ENCODE data around the gene MOGAT3.

The MOGAT3 gene, protein sequence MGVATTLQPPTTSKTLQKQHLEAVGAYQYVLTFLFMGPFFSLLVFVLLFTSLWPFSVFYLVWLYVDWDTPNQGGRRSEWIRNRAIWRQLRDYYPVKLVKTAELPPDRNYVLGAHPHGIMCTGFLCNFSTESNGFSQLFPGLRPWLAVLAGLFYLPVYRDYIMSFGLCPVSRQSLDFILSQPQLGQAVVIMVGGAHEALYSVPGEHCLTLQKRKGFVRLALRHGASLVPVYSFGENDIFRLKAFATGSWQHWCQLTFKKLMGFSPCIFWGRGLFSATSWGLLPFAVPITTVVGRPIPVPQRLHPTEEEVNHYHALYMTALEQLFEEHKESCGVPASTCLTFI

DNA sequence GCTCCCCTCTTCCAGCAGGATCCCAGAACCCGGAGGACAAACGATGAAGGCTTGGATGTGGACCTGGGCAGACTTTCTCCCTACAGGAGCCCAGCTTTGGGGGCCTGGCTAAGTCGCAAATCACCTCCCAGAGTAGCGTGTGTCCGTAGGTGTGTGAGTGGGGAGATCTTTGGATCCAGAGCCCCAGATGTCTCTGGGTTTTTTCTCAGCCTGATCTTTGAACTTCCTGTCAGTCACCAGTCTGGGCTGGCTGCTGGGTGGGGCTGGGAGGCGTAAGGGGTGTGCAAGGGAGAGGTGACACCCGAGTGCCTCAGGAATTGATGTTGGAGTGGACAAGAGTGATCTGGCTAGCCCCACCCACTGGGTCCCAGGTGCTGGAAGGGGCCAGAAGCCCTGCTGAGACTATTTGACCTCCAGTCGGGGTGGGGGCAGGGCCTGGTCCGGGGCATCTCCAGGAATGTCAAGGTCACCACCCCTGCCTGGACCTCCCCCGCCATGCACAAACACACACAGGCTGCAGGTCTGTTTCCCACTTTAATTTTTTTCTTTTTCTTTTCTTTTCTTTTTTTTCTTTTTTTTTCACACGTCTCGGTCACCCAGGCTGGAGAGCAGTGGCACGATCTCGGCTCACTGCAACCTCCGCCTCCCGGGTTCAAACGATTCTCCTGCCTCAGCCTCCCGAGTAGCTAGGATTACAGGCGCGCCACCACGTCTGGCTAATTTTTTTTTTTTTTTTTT is at the start of gene MOGAT3:
Gene MOGAT3 (minus strand): TSS at position 175 of the 738 bp plus-strand sequence. CDS start 182 bp downstream, outside the sequence.
- DNase-seq, result no peak

DNA sequence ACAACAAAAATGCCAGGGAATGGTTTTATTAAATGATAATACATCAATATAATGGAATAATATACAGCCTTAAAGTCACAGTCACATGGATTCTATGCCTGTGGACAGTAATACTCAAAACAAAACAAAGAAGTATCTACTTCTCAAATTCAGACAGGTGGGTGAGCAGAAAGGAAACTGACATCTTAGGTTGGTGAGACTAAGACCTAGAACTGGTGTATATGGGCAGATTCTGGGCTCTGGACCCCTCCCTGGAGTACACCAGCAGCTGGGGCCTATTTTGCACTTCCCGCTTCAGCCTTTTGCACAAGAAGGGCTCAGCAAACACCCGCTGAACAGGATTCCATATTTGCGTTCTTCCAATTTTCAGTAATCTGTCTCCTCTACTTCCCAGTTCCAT is 49.5 kb upstream of the MOGAT3 start:
- DNase-seq, result no peak

DNA sequence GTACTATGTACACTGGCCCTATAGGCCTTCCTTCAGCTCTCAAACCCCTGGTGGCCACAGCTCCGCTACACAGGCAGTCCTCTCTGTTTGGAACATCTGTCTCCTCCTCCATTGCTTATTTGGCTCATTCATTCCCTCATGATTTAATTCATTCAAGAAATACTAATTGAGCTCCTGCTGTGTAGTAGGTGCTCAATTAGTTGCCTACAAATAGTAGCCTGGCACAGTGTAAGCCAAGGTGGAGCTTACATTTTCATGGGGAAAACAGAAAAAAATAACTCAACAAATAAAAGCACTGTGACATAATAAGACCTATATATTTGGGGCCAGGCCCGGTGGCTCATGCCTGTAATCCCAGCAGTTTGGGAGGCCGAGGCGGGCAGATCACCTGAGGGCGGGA is 47.4 kb upstream of the MOGAT3 start:
- DNase-seq, result no peak

DNA sequence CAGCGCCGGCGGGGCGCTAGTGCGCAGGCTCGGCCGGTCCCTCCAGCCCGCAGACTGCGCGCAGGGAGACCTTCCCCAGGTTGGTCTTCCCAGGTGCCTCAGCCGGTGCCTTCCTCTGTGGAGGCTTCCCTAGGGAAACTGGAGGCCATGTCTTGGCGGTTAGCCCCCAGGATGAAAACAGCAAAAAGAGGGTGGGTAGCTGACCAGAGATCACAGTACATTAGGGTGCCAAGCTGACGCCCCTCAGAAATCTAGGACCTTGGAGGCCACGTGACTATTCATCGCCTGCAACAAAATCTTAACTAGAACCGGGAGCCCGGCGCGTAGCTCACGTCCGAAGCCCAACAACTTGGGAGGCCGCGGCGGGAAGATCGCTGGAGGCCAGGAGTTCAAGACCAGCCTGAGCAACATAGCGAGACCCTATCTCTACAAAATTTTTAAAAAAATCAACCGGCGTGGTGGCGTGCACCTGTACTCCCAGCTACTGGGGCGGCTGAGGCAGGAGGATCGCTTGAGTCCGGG is 44.4 kb upstream of the MOGAT3 start:
- no peak for DNase-seq

DNA sequence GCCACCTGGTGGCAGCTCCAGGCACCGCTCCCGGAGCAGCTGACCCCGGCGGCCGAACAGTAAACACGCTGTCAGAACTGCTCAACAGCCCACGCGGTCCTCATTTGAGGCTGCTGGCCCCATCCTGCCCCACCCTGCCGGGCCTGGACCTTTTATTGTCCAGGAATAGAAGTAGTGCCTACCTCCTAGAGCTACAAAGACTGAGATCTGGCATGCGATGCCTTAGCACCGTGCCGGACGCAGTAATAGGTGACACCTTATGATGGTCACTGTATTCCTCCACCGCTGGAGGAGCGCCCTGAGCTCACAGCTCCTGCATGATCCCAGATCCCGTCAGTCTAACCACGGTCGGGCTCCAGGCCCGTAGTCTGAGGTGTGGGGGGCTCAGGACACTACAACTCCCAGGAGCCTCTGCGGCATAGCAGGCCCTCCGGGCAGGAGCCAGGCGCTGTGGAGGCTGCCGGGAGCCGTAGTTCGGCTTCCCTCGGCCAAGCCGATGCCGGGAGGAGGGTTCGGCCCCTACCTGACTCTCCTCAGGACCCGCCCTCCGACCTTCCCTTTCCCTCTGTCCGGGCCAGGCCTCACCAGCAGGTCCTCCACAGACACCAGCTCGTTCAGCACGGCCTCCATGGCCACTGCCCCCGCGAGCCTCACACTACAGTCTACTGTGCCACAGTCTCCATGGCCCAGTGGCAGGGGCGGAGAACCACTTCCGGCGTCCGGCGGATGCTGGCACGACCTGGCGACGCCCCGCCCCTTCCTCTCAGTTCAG is 43.7 kb upstream of the MOGAT3 start, which contains the start of gene FIS1:
Gene FIS1 (minus strand): TSS at position 707 of the 772 bp plus-strand sequence. CDS start 77 bp downstream, at position 630.
- peak; percentile 90 for DNase-seq

DNA sequence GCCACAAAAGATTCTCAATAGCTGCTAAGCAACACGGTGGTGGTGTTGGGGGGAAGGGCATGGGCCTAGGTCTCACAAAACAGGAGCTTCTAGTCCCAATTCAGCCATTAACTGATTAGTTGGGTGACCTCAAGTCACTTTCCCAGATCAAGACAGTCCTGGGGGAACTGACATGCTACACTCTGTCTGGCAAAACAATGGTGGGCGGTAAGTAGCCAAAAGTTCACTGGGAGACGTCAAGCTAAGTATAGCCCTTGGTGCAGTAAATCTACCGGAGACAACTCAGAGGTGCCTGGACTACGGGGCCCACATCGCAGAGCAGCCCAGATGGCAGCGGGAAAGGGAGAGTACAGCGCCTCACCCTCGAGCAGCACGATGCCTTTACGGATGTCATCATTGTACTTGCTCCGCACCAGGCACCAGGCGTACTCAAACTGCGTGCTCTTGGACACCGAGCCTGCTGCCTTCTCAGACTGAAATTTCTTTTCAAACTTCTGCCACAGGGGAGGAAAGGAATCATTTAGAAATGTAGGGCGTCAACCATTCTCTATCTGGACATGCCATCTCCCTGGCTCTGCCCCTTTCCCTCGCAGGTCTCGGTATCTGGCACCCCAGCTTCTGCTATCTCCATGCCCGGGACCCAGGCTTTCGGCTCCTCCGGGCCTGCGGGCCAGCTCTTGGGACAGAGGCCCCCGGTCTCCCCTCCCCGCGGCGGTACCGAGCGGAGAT is 43.0 kb upstream of the MOGAT3 start:
- no peak for DNase-seq

DNA sequence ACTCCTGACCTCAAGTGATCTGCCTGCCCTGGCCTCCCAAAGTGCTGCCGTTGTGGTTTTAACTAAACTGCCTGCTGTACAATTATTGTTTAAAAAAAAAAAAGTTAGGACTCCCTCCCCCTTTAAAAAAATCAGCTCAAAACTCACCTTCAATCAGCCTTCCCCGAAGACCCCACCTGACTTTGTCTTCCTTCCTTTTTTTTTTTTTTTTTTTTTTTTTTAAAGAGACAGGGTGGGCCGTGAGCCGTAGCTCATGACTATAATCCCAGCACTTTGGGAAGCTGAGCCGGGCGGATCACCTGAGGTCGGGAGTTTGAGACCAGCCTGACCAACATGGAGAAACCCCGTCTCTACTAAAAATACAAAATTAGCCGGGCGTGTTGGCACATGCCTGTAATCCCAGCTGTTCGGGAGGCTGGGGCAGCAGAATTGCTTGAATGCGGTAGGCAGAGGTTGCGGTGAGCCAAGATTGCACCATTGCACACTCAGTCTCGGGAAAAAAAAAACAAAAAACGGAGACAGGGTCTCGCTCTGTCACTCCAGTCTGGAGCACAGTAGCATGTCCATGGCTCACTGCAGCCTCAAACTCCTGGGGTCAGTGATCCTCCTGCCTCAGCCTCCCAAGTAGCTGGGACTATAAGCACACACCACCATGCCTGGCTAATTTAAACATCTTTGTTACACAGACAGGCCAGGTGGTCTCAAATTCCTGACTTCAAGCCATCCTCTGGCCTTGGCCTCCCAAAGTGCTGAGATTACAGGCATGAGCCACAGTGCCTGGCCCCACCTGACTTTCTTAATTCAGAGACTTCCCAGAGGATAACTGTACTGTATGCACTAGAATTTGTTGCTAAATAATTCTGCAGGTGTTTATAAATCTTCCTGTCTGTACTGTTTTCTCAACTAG is 40.9 kb upstream of the MOGAT3 start:
- DNase-seq, result no peak

DNA sequence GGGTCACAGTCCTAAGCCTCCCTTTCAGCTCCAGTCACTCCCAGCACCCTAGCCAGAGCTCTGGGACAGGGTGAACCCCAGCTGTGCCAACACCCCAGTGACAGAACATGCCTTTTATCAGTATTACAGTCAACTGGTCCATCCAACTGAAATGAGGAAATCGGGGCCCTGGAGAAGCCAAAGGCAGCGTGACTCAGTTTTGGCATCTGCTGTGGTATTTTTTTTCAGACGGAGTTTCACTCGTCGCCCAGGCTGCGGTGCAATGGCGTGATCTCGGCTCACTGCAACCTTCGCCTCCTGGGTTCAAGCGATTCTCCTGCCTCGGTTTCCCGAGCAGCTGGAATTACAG is 40.2 kb upstream of the MOGAT3 start:
- DNase-seq, result no peak

DNA sequence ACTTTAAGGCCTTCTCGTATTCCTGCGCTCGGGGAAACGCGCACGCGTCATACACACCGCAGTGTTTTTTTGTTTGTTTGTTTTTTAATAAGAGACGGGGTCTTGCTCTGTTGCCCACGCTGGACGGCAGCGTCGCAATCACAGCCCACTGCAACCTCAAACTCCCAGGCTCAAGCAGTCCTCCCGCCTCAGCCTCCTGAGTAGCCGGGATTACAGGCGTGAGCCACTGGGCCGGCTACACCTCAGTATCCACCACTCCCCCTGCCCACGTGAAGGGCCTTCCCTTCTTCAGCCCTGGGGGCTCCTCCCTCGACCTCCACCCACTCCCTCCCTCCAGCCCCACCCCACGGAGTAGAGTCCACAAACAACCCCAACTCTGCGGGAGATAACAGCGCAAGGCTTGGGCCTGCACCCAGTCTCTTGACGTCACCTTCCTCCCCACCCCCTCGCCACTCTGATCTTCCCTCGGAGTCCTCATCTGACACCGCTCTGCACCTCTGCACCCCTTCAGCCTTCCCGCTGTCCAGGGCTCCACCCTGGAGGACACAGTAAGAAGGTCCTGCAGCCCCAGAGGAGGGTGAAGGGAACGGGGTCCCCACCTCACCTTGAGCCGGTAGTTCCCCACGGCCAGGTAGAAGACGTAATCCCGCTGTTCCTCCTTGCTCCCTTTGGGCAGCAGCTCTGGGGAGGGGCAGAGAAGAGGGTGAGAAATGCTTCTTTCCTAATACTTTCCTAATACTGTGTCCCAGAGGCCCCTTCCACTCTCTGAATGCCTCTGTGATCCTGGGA is 39.6 kb upstream of the MOGAT3 start:
- no peak for DNase-seq

DNA sequence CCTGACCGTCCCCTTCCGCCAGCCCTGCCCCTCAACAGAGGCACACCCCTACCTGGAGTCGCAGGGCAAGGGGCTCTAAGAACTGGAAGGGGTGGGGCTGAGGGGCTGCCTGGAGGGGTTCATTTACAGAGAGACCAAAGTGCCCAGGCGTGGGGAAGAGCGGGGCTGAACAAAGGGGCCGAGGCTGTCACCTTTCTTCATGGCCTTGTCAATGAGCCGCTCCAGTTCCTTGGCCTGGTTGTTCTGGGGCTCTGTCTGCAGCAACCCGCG is 39.0 kb upstream of the MOGAT3 start:
- DNase-seq, result no peak

DNA sequence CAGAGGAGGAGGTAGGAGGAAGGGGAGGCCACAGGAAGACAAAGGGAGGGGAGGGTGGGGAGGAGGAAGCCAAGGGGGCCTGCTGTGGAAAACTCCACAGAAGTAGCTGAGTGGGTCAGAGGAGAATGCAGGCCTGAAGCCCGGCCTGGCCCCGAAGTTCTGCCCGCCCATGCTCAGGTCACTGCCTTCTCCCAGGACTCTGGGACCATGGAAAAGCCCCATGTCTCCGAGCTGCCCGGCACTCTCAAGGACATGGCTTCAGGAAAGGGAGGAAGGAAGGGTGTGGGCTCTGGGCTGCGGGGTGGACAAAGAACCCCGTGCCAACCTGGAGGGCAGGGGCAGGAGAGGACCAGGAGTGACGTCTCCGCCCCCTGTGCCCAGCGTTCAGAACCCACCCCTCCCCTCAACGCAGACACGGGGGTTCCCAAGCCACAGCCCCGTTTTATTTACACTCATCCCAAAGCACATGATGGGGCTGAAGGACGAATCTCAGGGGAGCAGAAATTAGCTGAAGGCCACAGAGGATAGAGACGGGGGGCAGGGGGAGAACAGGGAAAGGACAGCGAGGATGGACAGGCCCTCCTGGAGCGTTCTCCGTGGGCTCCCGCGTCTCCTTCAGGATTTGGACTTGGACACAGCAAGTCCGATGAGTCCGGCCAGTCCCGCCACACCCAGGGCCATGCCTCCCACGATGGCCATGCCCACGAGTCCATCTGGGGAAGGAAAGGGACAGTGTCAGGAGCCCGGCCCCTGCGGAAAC is 38.5 kb upstream of the MOGAT3 start:
- DNase-seq, result no peak

DNA sequence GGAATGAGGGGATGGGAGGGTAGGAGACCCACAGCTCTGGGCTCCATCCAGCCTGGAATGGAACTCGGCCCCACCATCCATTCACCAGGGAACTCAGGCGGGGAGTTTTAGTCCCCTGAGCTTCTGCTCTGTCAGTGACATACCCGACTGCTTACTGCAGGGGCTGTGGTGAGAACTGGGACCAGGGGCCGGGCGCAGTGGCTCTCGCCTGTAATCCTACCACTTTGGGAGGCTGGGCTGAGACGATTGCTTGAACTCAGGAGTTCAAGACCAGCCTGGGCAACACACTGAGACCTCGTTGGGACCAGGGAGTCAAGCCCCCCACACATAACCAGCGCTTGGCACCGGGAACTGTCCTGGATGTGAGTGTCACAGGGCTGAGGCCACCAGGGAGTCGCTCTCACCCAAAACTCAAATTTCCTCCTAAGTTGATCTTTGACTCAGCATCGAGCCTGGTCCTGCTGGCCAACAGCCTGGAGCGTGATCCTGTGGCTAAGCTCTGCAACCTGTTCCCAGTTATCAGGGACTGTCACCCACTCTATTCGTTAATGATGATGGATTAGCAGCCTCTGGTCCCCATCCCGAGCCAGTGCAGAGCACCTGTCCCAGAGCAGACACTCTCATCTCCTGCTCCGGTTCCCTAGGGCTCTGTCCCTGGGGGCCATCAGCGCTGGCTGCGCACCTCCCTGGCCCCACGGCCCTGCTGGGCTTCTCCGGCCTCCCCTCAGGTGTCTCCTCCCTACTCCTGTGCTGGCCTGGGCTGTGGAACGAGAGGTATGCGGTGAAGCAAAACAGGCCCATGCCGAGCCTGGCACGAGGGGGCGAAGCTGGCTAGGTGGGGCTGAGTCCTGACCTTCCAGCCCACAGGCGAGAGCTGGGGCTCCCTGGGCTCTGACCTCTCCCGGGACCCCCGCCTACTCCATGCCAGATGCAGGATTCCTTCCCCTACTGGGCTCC is 37.7 kb upstream of the MOGAT3 start:
- DNase-seq, result no peak

DNA sequence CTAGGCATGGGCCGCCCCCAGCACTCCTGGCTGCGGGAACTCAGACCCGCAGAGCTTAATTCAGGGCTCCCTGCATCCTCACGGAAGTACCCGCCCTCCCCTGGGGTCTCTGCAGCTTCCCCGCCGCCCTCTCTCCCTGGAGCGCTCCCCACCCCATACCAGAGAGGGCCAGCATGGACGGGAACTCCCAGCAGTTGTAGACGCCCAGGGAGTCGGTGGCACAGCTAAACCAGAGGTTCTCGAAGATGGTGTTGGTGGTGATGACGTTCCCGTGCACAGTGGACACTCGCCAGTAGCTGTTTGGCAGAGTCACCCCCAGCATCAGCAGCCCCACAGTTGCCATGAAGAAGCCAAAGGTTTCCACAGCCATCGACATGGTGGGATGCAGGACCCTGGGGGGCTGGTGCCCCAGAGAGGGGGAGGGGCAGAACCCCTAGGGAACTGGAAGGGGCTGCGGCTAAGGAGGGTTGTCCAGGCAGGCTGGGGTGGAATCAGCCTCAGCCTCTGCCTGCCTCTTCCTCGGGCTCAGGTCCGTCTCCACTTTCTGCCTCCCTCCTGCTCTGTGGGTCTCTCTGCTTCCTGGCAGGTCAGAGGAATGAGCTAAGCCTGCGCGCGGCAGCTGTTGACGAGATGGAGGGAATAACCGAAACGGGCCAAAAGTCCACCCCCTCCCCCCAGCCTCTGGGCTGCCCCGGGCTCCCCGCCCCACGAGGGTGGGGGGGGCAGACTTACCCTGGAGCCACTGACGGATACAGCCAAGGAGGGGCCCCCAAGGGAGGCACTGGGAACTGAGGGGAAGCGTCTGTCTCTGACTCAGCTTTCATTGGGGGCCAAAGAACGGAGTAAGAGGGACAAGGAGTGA is 36.6 kb upstream of the MOGAT3 start, which contains the start of gene CLDN15:
Gene CLDN15 (minus strand): TSS at position 597 of the 862 bp plus-strand sequence. CDS start 221 bp downstream, at position 376.
- DNase-seq, result no peak

DNA sequence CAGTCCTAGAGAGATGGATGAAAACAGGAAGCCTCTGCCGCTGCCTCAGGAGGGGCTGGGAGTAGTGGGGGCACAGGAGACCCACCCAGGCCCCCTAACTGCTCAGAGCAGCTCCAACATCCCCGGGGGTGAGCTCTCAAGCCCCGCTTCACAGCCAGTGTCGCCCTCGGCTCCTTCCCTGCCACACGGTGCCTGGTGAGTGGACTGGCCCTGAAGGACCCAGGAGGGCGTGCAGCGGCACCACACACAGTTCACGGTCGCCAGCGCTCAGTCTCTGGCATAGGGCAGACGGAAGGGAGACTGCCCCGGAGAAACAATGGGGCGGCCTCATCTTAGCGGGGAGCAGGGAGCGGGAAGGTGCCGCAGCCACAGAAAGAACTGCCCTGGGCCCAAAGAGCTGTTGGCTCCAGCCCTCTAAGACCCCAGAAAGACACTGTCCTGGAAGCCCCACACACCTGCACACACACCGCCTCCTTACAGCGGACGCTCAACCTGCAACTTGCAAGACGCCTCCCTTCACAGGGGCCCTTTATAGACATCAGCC is 35.5 kb upstream of the MOGAT3 start:
- DNase-seq, result no peak

DNA sequence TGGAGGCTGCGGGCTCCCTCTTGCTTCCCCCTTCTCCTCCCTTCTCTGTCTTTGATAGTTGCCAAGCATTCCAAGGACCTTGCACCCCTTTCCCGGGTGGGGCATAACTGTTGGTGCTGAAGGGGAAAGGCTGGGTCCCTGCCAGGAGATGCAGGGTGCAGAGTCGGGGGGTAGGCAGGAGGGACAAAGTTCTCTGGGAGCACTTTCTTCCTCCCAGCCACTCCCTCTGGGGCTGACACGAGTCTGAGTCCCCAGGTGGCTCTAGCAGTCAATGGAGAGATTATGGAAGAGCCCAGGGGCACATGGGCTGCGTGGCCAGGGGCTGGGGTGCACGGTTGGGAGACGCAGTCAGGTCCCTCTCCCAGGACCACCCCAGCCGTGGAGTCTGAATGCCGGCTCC is 34.7 kb upstream of the MOGAT3 start:
- no peak for DNase-seq

DNA sequence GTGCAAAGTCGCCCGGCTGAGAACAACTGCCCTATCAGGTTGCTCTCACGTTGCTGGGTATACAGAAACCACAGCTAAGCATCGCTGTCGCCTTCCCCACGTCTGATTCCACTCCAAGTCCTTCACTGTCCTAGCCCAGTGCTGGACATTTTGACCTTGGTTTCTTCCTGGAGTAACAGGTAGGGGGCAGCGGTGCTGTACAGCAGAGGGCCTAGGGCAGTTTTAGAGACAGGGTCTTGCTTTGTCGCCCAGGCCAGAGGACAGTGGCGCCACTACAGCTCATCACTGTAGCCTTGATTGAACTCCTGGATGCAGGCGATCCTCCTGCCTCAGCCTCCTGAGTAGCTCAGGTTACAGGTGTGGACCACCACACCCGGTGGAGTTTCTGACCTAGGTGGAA is 34.2 kb upstream of the MOGAT3 start:
- no peak for DNase-seq

DNA sequence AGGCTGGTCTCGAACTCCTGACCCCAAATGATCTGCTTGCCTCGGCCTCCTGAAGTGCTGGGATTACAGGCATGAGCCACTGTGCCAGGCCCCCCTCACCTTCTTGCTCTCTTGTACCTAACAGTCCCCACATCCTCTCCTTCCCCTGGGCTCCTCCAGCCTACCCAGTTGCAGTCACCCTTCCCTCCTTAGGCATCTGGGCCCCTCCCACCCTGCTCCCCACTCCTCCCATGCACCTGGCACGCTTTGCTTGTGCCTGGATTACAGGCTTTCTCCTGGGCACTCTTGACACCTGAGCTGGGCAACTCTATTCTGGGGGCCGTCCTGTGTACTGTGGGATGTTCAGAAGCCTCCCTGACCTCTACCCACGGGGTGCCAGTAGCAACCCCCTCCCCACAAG is 33.8 kb upstream of the MOGAT3 start:
- DNase-seq, result no peak

All from NCI-H1105 (cell line).